GM10847 (cell line): ENCODE data around the gene MAML3.

ENCODE experiments used
- POLR2A ChIP-seq: IDR thresholded peaks from 2 replicates; pipeline ENCODE4 v1.6.1; 2011; ENCODE audit not compliant: insufficient read length; ENCODE audit errors: extremely low read depth

Gene MAML3

DNA sequence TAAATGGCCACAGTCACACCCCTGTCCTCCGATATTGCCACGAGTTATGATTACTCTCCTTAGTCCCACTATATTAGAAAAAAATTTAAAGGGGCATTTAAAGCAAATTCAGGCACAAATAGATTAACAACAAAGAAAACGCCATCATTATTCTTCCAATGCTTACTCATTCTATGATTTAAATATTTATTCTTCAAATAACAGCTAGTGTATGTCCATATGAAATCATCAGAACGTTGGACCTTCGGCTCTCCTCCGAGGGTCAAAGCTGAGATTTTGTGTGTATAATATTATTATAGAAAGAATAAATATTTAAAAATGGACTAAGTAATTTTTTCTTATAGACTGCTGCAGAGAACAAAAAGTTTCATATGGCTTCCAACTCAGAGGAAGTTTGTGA is 122.9 kb downstream of the MAML3 start:
- no peak for TF ChIP-seq POLR2A

DNA sequence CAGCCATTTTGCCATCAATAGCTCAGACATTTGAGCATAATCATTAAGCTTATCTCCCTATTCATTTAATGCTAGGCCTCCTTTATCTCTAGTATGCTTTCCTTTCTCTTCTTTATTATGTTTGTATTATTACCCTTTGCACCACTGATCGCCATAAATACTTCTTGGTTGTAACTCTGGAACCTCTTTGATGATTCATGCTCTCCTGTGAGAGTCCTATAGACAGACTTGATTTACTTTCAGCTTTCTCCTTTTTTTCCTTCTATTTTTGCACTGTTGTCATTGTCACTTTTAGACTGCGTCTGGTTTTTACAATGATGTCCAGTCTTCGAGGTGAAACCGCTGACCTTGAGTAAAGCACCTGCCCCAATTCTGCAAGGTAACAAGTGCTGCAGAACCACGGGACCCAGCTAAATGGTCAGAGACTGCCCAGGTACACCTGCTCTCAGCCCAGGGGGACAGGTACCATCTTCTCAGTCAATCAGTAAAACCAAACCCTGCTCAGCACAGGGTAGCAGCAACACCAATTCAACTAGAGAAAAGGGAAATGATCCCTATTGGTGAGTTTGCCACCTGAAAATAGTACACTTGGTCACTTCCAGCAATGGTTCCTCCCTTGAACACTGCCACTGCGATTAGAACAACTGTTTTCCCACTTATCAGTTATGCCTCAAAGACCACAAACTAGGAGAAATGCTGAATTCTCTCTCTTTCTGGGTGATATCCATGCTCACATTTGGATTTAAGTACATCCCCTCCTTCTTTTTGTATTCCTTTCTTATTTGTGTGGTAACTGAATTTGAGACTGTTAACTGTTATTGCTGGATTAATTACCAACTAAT is 125.1 kb downstream of the MAML3 start:
- no peak for TF ChIP-seq POLR2A

DNA sequence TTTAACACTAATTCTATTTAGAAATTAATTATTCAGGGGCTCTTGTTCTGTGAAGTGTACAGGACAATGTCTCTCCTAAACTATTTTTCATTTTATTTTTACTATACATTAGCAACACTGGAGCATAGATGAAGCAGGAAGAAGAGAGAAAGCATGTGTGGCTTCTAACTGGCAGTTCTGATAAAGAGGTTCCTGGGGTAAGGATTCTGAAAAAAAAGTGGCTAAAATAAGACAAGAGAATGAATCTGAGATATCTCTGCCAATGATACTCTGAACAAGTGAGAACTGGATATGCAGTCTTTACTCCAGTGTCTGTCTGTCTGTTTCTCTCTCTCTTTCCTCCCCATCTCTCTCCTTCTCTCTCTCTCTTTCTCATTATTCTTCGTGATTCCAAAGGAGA is 125.9 kb downstream of the MAML3 start:
- TF ChIP-seq POLR2A, result no peak

DNA sequence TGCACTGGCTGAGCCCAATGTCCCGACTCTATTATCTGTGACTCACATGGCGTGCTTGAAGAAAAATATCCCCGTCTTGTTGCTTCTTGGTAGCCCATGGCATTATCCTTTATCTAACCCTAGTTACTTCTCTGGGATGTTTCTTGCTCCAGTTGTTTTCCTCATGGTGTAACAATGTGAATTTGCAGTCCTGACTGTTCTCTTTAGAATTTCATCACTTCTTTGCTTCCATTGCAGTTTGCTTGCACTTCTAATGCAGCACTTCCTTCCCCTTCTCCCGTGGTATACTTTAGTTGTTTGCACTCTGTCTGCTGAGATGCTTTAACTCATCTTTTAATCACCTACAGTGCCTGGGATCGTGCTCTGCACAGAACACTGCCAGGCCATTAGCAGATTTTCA is 126.9 kb downstream of the MAML3 start:
- TF ChIP-seq POLR2A, result no peak

DNA sequence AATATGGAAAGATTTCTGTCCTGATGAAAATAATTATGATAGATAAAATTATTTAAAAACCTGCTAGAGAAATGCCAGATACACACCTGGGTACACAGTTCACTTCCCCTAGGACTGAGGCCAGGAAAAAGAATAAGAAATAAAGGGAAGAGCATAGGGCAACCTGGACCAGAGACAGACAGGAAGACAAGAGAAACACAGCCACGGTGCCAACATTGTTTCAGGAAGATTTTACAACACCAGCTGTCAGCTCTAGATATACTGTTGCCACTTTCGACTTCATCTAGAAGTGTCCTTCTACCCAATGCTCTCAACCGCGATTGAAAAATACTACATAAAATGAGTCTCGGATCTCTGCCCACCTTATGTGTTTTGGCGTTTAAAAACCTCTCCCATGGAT is 128.5 kb downstream of the MAML3 start:
- TF ChIP-seq POLR2A, result no peak

DNA sequence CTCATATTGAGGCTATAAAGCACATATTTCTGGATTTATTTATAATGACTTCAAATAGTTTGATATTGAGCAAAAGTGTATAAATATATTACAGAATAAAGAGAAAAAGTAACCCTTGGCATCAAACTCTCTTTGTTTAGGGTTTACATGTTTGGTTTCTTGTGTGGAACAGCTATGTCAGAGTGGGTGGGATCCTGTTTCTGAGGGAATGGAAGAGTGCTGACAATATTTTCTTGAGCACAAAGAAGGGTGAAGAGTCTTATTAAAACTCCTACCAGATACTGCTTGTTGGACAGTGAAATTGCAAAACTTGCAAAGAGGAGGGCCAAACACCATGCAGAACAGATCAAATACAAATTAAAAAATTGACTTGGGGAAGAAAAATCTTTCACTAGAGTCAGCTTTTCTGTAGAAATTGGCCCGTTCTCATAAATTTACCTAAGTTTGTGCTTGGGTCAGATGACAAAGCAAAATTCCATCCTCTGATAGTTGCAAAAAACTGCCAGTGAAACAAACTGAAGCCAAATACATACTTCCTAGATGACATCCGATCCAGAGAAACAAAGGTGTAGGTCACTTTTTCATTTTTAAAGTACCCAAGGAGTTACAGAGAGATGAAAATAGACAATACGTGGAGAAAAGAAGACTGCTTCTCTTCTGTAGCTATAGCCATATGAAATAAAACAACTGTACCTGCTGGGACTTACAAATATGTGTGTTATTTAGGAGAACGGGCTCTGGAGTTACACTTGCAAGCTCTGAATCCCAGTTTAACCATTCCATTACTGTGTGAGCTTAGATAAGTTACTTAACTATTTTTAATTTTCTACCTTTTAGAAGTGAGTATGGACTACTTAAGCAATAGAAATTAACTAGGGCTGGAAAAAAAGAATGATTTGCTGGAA is 133.3 kb downstream of the MAML3 start:
- no peak for TF ChIP-seq POLR2A

DNA sequence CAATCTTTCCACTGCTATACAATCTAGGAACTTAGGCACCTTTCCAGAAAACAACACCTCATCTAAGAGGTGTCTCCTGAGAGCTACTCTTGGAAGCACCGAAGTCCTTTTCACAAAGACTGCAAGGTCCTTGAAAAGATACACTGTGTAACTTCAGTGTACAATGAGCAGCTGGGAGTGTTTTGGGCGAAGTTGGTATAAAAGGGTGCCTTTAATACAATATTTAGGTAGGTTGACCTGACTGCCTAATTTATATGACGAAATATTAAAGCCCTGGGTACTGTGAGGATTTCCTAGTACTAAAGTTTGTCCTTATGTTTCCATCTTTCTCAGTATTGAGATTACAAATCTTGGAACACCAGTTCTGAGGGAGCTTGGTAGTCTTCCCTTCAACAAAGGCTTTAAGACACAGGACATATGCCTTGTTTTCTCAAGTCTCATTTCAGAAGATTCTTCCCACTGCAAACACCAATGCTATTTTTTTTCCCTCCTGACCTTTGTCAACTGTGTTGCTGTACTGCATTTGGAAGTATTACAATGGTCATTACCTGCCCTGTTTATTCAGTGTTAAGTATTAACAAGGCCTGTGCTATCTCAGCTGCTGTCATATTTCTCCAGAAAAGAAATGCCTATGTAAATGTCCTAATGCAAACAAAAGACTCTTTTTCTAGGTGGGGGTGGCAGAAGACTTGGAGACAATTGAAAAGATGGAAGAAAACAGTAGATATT is 134.2 kb downstream of the MAML3 start:
- no peak for TF ChIP-seq POLR2A

DNA sequence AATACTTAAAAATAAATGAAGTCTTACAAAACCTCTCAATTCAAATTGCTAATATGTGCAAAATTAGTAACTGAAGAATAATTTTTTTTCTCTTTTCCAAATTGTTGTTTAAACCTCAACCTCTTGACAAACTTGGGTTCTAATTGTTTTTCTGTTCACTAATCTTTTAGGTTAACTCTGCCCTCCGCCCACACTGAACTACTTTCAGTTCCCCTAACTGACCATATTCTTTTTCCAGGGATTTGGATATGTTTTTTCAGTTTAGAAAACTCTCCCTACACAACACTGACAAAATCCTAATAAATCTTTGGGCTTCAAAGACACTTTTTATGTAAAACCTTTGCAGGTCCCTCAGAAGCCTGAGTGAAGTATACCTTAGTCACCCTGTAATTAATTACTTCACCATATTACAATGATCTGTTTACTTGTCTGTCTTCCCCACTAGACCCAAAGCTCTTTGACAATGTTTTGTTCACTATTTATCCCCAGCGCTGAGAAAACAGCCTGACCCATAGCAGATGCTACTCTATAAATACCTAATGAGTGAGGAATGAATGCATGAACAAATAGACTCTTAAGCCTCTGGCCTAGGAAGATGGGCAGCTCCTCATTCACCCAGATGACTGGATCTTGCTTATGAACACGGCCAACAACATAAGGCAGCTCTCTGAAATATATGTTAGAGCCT is 134.9 kb downstream of the MAML3 start:
- no peak for TF ChIP-seq POLR2A

DNA sequence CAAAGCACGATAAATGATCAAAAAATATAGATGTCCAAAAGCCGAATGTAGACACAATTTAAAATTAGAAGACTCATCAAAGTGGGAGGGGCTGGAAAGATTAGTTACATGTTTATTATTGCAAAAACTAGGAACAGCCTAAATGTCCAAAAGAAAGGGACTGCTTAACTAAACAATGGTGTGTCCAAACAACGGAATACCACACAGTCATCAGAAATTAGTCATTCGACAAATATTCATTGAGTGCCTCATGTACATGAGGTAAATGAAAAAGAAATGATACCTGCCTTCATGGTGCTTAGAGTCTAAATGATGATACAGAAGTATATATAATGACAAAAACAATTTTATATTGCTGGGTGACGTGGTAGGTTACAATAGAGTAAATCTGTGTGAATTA is 139.7 kb downstream of the MAML3 start:
- TF ChIP-seq POLR2A, result no peak

DNA sequence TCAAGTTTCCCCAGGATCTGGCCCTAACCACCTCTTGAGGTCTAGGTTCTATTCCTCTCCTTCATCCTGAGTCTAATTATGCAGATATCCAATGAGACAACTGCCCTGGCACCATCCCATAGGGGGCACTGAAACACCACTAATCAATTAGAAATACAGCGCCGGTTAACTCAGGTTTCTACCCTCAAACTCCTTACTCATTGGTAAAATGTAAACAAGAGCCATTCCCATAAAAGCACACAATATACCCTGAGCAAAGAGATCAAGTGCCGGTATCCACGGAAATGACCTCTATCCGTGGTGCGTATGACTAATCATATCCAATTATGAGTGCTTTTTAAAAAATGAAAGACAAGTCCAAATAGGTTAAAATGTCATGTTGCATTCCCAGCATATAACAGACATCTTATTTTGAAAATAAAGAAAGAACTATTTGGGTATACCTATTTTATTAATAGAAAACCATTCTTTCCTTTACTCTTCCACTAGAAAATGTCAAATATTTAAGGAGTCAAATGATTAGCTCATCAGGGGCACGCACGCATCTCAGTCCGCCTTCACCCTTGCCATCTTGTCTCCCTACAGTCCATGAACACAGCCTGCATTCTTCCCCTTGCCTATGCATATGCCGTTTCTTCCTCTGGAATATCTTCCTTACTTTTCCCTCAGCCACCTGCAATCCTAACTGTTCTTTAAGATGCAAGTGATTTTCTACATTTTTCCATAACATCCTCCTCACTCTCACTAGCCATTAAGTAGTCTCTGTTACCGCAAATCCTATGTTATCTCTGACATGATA is 141.1 kb downstream of the MAML3 start:
- no peak for TF ChIP-seq POLR2A

DNA sequence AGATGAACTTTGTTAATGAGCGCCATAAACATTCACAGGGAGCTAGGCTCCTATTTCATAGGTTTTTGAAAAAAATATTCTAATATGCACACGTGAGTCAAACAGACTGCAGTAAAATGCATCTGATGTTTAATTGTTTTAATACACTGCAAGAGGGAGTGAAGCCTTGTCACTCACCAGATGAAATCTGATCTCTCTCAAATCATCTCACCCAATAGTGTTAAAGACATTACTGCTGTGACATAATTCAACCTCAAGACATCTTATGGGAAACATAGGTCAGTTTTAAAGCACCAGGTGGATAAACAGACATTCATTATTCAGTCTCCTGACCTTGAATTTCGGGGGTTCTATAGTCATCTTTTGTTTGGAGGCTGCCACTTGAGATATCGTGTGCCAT is 148.3 kb downstream of the MAML3 start:
- no peak for TF ChIP-seq POLR2A

DNA sequence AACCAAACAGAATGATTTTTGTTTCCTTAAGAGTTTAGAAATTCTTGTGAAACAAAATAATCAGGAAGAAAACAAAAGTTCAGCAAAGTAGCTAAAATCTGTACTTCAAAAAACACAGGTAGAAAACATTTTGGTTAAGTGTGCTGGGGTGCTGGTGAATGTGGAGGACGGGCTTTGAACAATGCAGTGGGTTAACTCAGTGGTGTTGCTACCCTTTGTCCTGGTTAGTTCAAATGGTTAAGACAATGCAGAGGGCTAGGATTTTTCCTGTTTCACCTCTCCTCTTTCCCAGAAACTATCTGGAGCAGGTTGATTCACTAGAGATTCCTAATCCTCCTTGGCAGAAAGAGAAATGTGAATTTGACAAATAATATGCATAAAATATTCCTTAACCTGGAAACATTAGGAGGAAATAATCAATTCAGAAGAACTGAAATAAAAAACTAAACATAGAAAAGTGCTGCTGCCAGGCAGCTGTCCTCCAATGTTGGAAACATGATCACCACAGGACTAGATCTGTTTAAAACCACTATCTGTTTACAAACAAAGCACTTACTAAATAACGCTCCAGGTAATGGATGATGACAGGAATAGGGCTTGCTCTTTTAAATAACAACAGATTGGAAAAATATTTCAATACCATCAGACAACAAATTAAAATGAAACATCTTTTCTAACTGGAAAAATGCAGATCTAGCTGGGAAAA is 148.9 kb downstream of the MAML3 start:
- no peak for TF ChIP-seq POLR2A

DNA sequence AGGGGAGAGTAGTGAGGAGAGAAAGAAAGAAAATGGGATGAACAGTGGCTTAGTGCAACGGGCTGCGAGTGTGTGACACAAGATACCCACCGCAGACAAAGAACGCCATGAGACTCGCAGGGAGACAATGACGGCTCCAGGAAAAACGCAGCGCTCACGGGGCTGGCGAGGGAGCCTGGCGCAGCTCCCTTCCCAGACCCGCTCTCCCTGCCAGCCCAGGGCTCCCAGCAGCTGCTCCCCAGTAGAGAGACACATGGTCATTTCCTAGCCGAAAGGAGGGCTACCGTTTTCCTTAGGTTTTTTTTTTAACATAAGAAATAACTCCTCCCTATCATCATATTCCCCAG is 149.5 kb downstream of the MAML3 start:
- no peak for TF ChIP-seq POLR2A

DNA sequence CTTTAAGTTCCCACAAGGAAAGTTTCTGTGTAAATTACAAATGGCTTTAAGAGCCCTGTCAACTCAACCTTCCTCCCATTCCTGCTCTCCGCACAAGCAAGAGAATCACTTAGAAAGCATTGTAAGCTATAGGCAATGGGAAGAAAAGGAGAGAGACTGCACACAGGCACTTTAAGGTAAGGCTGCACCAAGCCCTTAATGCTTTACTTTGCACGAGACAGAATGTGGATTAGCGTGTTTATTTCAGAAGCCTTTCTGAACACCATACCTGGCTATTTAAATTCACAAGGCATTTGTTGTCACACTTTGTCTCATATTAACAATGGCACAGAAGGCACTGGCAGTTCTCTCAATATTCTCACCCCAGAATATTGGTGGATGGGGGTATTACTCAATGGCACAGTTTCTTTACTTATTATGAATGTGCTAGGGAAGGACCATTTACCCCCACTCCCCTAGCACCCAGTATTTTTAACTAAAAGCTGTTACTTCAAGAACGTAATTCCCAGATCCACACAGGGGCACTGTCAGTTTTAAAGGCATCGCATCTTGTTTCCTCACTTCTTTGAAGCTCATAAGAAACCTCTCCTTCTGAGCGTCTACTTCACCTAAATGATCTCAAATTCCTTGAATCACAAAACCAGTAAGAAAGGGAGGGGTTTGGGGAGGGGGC is 150.0 kb downstream of the MAML3 start:
- TF ChIP-seq POLR2A, result no peak

DNA sequence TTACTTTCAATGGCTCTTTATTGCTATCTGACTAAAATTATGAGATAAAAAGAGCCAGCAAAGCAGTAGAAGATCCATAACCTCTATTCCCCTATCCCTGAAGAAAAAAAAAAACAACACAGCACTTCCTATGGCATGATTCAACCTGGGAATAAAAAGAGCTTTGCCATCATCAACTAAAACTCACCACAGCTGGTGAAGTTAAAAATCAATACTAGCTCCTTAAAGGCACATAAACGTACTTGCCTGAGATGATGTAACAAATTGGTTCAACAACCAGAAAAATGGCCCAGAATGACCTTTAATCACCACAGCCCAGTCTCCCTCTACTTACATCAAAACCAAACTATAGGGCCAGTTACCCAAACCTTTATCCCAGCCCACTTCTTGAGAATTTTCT is 153.8 kb downstream of the MAML3 start:
- TF ChIP-seq POLR2A, result no peak
